GM12878 (cell line): ENCODE results near the gene FKBP3. TPM values are rescaled to one million over a fixed set of nuclear protein-coding genes. Genes with fewer than 3 reads are reported as not detected.

Experiments used
- ATAC-seq: fragments of 200-7000 bp; cut with Tn5 transposase; 3 replicates; pipeline ENCODE4 v1.9.1; 2020; ENCODE audit warnings: mild to moderate bottlenecking, moderate library complexity
- BruUV-seq: library from RNA; stranded (reverse); fragments of 400-500 nt; replicated peaks from 2 replicates; lab custom pipeline; 2021; lab: Mats Ljungman, UMichigan
- CTCF ChIA-PET: fragments of 300-600 bp; sonication (Branson Sonifier 250); formaldehyde crosslinking; extraction: SDS; loops from one replicate; lab custom pipeline; 2021; ENCODE audit warnings: inconsistent platforms; lab: Yijun Ruan, JAX
- POLR2A ChIA-PET: fragments of 350-600 bp; formaldehyde crosslinking; extraction: SDS; loops from one replicate; lab custom pipeline; 2021; ENCODE audit warnings: inconsistent platforms; lab: Charles Lee
- RAD21 ChIA-PET: fragments of 300-600 bp; sonication (Branson Sonifier 250); formaldehyde crosslinking; loops from one replicate; lab custom pipeline; 2023; ENCODE audit warnings: antibody characterized with exemption; ENCODE audit not compliant: unreplicated experiment; lab: Charles Lee
- SMC1A ChIA-PET: fragments of 300-600 bp; sonication (Branson Sonifier 250); formaldehyde crosslinking; loops from one replicate; lab custom pipeline; 2023; ENCODE audit not compliant: unreplicated experiment, uncharacterized antibody; lab: Charles Lee
- DNase-seq: peaks from one replicate; pipeline ENCODE4 v3.0.0-alpha.2; 2011; ENCODE audit warnings: low read depth, low spot score
- FAIRE-seq: peaks from 3 replicates; lab custom pipeline; 2011; peaks lifted over from hg19 to GRCh38; lab: Jason Lieb, UNC
- H2AFZ ChIP-seq: 2 replicates; pipeline ENCODE4 v1.6.0; 2011; ENCODE audit warnings: low read depth, low read length, control low read depth; ENCODE audit not compliant: control insufficient read depth
- H3K27ac ChIP-seq: 2 replicates; pipeline ENCODE4 v1.5.1; 2011; ENCODE audit warnings: control low read depth; ENCODE audit not compliant: control insufficient read depth, insufficient read depth
- H3K27me3 ChIP-seq, 2 experiments: replicated peaks in 1 of 2; 2 replicates each; pipeline versions ENCODE4 v1.6.0 to v1.6.1; 2011; ENCODE audit warnings: low read length in 1 of 2; ENCODE audit not compliant: control insufficient read depth in 2 of 2, insufficient read depth in 2 of 2
- H3K36me3 ChIP-seq, 2 experiments: 2 replicates each; pipeline ENCODE4 v1.5.1; 2011; ENCODE audit warnings: low read length in 1 of 2; ENCODE audit not compliant: control insufficient read depth in 2 of 2, insufficient read depth in 2 of 2
- H3K4me1 ChIP-seq: 2 replicates; pipeline ENCODE4 v1.6.1; 2011; ENCODE audit warnings: mild to moderate bottlenecking, low read length, moderate library complexity, mixed read lengths; ENCODE audit not compliant: control insufficient read depth, insufficient read depth
- H3K4me2 ChIP-seq: 2 replicates; pipeline ENCODE4 v1.6.0; 2011; ENCODE audit warnings: control low read depth; ENCODE audit not compliant: control insufficient read depth, insufficient read depth
- H3K4me3 ChIP-seq: fragments of 200-600 bp; sonication (generic); 2 replicates; pipeline ENCODE4 v1.5.1; 2016
- H3K79me2 ChIP-seq: 2 replicates; pipeline ENCODE4 v1.6.0; 2011; ENCODE audit warnings: low read length; ENCODE audit not compliant: control insufficient read depth, insufficient read depth
- H3K9ac ChIP-seq: 2 replicates; pipeline ENCODE4 v1.8.0; 2011; ENCODE audit warnings: low read length, control low read depth, mixed read lengths; ENCODE audit not compliant: control insufficient read depth, insufficient read depth
- H3K9me3 ChIP-seq: replicated peaks from 3 replicates; pipeline ENCODE4 v1.5.1; 2011; ENCODE audit warnings: mild to moderate bottlenecking, low read length; ENCODE audit not compliant: control insufficient read depth, insufficient read depth
- H4K20me1 ChIP-seq: 2 replicates; pipeline ENCODE4 v1.6.0; 2011; ENCODE audit not compliant: control insufficient read depth, insufficient read depth
- ATF7 ChIP-seq: fragments of 450-650 bp; IDR thresholded peaks from 2 replicates; pipeline ENCODE4 v1.6.1; 2016; ENCODE audit warnings: low read depth, mild to moderate bottlenecking
- BHLHE40 ChIP-seq, 2 experiments: fragments of 450-650 bp in 1 of 2; IDR thresholded peaks; 2 replicates each; pipeline ENCODE4 v1.6.1; 2011 to 2017; ENCODE audit warnings: low read depth in 2 of 2, borderline replicate concordance in 1 of 2, improper control_type of control experiment in 1 of 2, low read length in 1 of 2, mild to moderate bottlenecking in 1 of 2
- CREM ChIP-seq: IDR thresholded peaks from 2 replicates; pipeline ENCODE4 v1.6.1; 2014; ENCODE audit warnings: antibody characterized with exemption, low read depth
- HDAC2 ChIP-seq: fragments of 200-600 bp; sonication (generic); IDR thresholded peaks from 2 replicates; pipeline ENCODE4 v1.6.1; 2017
- RAD51 ChIP-seq: fragments of 450-650 bp; IDR thresholded peaks from 2 replicates; pipeline ENCODE4 v1.6.1; 2016; ENCODE audit warnings: moderate library complexity, mild to moderate bottlenecking, inconsistent platforms
- SRF ChIP-seq, 2 experiments: IDR thresholded peaks; 2 replicates each; pipeline ENCODE4 v1.6.1; 2011; ENCODE audit warnings: low read depth in 2 of 2, low read length in 2 of 2, mild to moderate bottlenecking in 1 of 2, moderate library complexity in 1 of 2
- WGBS: methylation state at CpG from one replicate; pipeline ENCODE4 v1.1.6; 2016; ENCODE audit warnings: low lambda C conversion rate; ENCODE audit not compliant: insufficient replicate concordance, insufficient coverage; ENCODE audit errors: missing lambda C conversion rate; 5-methylcytosine and 5-hydroxymethylcytosine counted together
- in situ Hi-C: fragments of 300-500 bp; cut with MboI; formaldehyde crosslinking; loops from 9 replicates; pipeline ENCODE4 v1.14.3; 2018; ENCODE audit warnings: mixed read lengths
- intact Hi-C: fragments of 100-400 bp; cut with micrococcal nuclease; formaldehyde crosslinking; loops from one replicate; pipeline ENCODE4 v1.14.2; 2022; ENCODE audit not compliant: unreplicated experiment
- polyA plus RNA-seq, 11 experiments: library from polyadenylated mRNA; depleted of rRNA in 4 of 11; unstranded in 6 of 11; stranded (reverse) in 5 of 11; fragments of >200 nt; fragmentation: Nextera tagmentation in 4 of 11; fragmentation: Illumina TruSeq in 1 of 11; extraction: Ambion mirVana in 4 of 11; extraction: Trizol in 1 of 11; gene quantifications; 1 replicate in 1 of 11; 2 replicates in 10 of 11; pipeline versions ENCODE4 v1.2.1 to v1.2.3, GENCODE V29; 2011 to 2016; ENCODE audit warnings: inconsistent platforms in 2 of 11, missing spikeins in 2 of 11, low read depth in 1 of 11
- total RNA-seq, 4 experiments: library from RNA; depleted of rRNA in 3 of 4; stranded (reverse); fragments of >200 nt in 3 of 4; fragmentation: Illumina TruSeq in 1 of 4; extraction: Trizol in 1 of 4; gene quantifications; 2 replicates each; pipeline versions ENCODE4 v1.2.1 to v1.2.3, GENCODE V29; 2013 to 2021
- TF ChIP-seq, protein P1 (sequence below), 3 experiments: IDR thresholded peaks in 2 of 3; conservative IDR thresholded peaks in 1 of 3; 2 replicates each; pipeline ENCODE4 v1.5.1; 2011; ENCODE audit warnings: low read depth in 3 of 3, low read length in 3 of 3, mild to moderate bottlenecking in 3 of 3, control low read depth in 2 of 3, moderate library complexity in 2 of 3, inconsistent platforms in 1 of 3, mixed read lengths in 1 of 3; ENCODE audit not compliant: control insufficient read depth in 2 of 3, insufficient read depth in 1 of 3; ENCODE audit errors: extremely low read depth in 1 of 3
- TF ChIP-seq, protein P2 (sequence below): IDR thresholded peaks from 2 replicates; pipeline ENCODE4 v1.6.1; 2012; ENCODE audit warnings: improper control_type of control experiment, low read depth, low read length; ENCODE audit not compliant: insufficient replicate concordance

The FKBP3 gene
- total and polyA plus RNA-seq, 10 of the 15 experiments (the other 5 are each of a cell fraction or from before 2014, with no cell fraction given): 67.2 to 218 (median 129) TPM

DNA sequence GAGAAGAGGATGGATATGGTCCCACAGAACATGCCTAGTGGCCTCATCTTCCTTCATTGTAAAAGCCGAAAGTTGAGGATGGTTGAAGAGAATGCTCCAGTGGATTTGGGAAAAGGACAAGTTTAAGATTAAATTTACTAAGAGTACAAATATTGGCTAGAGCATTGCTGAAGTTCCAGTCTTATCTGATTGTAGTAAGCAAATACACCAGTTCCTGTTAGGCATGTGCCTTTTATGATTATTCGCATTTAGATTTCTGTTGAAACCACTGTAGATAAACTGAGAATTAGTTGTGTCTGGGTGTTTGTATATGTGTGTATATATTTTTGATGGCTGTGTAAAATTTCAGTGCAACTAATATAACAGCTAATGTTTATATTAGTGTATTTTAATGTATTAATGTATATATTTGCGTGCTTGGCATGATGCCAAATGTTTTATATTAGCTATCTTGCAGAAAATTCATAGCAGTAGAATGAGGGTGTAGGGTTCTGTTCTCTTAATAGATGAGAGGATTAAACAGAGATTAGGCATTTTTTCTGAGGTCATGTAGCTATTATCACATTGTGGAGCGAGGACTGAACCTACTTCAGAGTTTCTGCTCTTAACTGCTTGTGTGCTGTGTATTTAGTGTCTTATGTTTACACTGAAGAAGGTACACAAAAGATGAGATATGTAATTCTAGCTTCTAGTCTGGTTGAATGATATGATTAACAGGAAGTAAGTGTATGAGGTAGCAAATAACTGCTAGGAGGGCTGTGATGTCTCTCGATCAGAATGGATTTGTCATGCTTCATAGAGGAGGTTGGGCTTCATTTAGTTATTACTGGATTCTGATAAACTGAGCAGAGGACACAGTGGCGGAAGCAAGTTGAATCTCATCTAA is 21.1 kb downstream of the FKBP3 start:
- ChIA-PET CTCF (interaction anchor here (0.5 to 1.9 kb wide), 4 partner anchors 8 to 1782 kb away, joined by 3 to 4 read pairs (median 3); no protein-coding TSS in a partner anchor), RAD21 (no interaction called here), POLR2A (interaction anchor here (0.6 kb wide), 1 partner anchor 151 kb away, joined by 3 read pairs; the partner anchor contains the start of genes KLHL28 and TOGARAM1), SMC1A (interaction anchor here (0.9 to 1.0 kb wide), 2 partner anchors 15 to 23 kb away, joined by 3 to 4 read pairs; no protein-coding TSS in a partner anchor)
- Histone ChIP-seq H3K27me3 (no peaks in the 10 kb centered on the region), H3K27ac (no peak overlapping the region), H3K36me3 (peaks cover 5 to 45% of the 10 kb centered on the region in 2 experiments), H3K9me3 (no peaks in the 10 kb centered on the region), H3K79me2 (no peaks in the 10 kb centered on the region), H4K20me1 (no peaks in the 10 kb centered on the region), H3K4me2 (no peak overlapping the region), H3K4me1 (no peaks in the 10 kb centered on the region), H2AFZ (no peak overlapping the region), H3K4me3 (no peak overlapping the region), H3K9ac (no peak overlapping the region)
- DNase-seq: no peak
- ATAC-seq: no peak
- no TSS peak for BruUV-seq
- intact Hi-C loops: no loop called here
- no peak for TF ChIP-seq HDAC2
- no peak for TF ChIP-seq SRF (IDR thresholded peaks at IDR 0.05; ENCODE audit: low read depth in 2 of 2, low read length in 2 of 2)
- TF ChIP-seq RAD51: no peak
- no peak for TF ChIP-seq CREM
- no peak for TF ChIP-seq ATF7
- no peak for TF ChIP-seq BHLHE40 (IDR thresholded peaks at IDR 0.05; ENCODE audit: borderline replicate concordance in 1 of 2, low read depth in 2 of 2, low read length in 1 of 2)
- TF ChIP-seq, protein P1, sequence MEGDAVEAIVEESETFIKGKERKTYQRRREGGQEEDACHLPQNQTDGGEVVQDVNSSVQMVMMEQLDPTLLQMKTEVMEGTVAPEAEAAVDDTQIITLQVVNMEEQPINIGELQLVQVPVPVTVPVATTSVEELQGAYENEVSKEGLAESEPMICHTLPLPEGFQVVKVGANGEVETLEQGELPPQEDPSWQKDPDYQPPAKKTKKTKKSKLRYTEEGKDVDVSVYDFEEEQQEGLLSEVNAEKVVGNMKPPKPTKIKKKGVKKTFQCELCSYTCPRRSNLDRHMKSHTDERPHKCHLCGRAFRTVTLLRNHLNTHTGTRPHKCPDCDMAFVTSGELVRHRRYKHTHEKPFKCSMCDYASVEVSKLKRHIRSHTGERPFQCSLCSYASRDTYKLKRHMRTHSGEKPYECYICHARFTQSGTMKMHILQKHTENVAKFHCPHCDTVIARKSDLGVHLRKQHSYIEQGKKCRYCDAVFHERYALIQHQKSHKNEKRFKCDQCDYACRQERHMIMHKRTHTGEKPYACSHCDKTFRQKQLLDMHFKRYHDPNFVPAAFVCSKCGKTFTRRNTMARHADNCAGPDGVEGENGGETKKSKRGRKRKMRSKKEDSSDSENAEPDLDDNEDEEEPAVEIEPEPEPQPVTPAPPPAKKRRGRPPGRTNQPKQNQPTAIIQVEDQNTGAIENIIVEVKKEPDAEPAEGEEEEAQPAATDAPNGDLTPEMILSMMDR (IDR thresholded peaks at IDR 0.05 in 2 of 3, conservative IDR thresholded peaks at IDR 0.05 in 1 of 3; ENCODE audit: control insufficient read depth in 2 of 3, extremely low read depth in 1 of 3, insufficient read depth in 1 of 3, low read depth in 3 of 3, low read length in 3 of 3): no peak
- TF ChIP-seq, protein P2, sequence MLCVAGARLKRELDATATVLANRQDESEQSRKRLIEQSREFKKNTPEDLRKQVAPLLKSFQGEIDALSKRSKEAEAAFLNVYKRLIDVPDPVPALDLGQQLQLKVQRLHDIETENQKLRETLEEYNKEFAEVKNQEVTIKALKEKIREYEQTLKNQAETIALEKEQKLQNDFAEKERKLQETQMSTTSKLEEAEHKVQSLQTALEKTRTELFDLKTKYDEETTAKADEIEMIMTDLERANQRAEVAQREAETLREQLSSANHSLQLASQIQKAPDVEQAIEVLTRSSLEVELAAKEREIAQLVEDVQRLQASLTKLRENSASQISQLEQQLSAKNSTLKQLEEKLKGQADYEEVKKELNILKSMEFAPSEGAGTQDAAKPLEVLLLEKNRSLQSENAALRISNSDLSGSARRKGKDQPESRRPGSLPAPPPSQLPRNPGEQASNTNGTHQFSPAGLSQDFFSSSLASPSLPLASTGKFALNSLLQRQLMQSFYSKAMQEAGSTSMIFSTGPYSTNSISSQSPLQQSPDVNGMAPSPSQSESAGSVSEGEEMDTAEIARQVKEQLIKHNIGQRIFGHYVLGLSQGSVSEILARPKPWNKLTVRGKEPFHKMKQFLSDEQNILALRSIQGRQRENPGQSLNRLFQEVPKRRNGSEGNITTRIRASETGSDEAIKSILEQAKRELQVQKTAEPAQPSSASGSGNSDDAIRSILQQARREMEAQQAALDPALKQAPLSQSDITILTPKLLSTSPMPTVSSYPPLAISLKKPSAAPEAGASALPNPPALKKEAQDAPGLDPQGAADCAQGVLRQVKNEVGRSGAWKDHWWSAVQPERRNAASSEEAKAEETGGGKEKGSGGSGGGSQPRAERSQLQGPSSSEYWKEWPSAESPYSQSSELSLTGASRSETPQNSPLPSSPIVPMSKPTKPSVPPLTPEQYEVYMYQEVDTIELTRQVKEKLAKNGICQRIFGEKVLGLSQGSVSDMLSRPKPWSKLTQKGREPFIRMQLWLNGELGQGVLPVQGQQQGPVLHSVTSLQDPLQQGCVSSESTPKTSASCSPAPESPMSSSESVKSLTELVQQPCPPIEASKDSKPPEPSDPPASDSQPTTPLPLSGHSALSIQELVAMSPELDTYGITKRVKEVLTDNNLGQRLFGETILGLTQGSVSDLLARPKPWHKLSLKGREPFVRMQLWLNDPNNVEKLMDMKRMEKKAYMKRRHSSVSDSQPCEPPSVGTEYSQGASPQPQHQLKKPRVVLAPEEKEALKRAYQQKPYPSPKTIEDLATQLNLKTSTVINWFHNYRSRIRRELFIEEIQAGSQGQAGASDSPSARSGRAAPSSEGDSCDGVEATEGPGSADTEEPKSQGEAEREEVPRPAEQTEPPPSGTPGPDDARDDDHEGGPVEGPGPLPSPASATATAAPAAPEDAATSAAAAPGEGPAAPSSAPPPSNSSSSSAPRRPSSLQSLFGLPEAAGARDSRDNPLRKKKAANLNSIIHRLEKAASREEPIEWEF: no peak
- in situ Hi-C loops: no loop called here
- no peak for FAIRE-seq
- WGBS: 98% methylated on average over 6 of the region's 6 CpGs
